ENCODE data around the gene NEMP1.

The NEMP1 gene

GRCh38 chr12:57107456-57108155 lies 29.0 kb upstream of the NEMP1 start:
- no peak for DNase-seq

- no peak for DNase-seq
These were observed 27.6 kb upstream of the NEMP1 start for GRCh38 chr12:57106021-57106708.

- no peak for DNase-seq
These were observed 26.6 kb upstream of the NEMP1 start for GRCh38 chr12:57105011-57105753.

GRCh38 chr12:57104292-57104910 lies 25.8 kb upstream of the NEMP1 start:
- DNase-seq, result no peak

GRCh38 chr12:57103856-57104255 lies 25.3 kb upstream of the NEMP1 start:
- no peak for DNase-seq

- no peak for DNase-seq
These were observed 23.5 kb upstream of the NEMP1 start for GRCh38 chr12:57101892-57102695.

- DNase-seq, result no peak
These were observed 21.2 kb upstream of the NEMP1 start for GRCh38 chr12:57099766-57100165.

- DNase-seq, result no peak
These were observed 20.6 kb upstream of the NEMP1 start for GRCh38 chr12:57099047-57099714.

- DNase-seq, result no peak
These were observed 20.0 kb upstream of the NEMP1 start for GRCh38 chr12:57098546-57098945.

- no peak for DNase-seq
These were observed 18.9 kb upstream of the NEMP1 start for GRCh38 chr12:57097554-57097835.

GRCh38 chr12:57096748-57097553 lies 18.4 kb upstream of the NEMP1 start:
- no peak for DNase-seq

GRCh38 chr12:57096099-57096572 lies 17.5 kb upstream of the NEMP1 start:
- DNase-seq, result no peak

- no peak for DNase-seq
These were observed 16.8 kb upstream of the NEMP1 start for GRCh38 chr12:57095440-57095839.

- DNase-seq, result no peak
These were observed 15.9 kb upstream of the NEMP1 start for GRCh38 chr12:57094208-57095160.

- DNase-seq, result peak; percentile 80 to 83
These were observed 15.0 kb upstream of the NEMP1 start for GRCh38 chr12:57093415-57094207.

- no peak for DNase-seq
These were observed 14.4 kb upstream of the NEMP1 start for GRCh38 chr12:57092876-57093414.

- DNase-seq, result no peak
These were observed 13.9 kb upstream of the NEMP1 start for GRCh38 chr12:57092529-57092862.

GRCh38 chr12:57091638-57092528 lies 13.3 kb upstream of the NEMP1 start:
- no peak for DNase-seq

All from activated CD4-positive, alpha-beta T cell treated with anti-CD3 and anti-CD28 coated beads for 4 hours (primary cell).